ENCODE measurements around the gene TRIM15. TPM values are rescaled to one million over a fixed set of nuclear protein-coding genes. Genes with fewer than 3 reads are reported as not detected.

TRIM15 gene
- total RNA-seq, 1 donor: not detected

DNA sequence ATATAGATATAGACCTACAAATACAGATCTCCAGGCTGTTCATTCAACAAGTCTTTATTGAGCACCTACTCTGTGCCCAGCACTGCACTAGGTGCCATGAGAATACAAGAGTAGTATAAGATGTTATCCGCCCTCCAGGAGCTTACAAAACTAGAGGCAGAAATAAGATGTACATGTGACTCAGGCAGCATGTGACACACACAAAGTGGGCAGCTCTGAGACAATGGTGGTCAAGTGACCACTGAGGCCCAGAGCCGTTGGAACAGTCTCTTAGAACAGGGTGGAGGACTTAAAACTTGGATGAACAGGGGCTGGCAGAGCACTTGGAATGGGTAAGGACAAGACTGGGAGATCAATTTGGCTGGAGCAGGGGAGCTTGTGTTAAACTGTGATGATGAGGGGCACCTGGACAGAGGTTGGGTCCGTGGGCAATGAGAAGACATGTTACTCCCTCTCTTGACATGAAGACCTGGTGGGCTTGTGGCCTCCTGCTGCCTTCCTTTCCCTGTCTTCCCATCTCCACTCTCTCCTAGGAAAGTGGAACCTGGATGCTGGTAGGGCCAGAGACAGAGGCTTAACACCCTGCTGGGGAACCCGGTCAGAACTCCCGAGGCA is 21.2 kb downstream of the TRIM15 start:
- no peak overlapping the region for H3K4me3 ChIP-seq (ENCODE audit: low read depth, low read length)
- DNase-seq (ENCODE audit: low read depth): no peak
- TF ChIP-seq, protein P1, sequence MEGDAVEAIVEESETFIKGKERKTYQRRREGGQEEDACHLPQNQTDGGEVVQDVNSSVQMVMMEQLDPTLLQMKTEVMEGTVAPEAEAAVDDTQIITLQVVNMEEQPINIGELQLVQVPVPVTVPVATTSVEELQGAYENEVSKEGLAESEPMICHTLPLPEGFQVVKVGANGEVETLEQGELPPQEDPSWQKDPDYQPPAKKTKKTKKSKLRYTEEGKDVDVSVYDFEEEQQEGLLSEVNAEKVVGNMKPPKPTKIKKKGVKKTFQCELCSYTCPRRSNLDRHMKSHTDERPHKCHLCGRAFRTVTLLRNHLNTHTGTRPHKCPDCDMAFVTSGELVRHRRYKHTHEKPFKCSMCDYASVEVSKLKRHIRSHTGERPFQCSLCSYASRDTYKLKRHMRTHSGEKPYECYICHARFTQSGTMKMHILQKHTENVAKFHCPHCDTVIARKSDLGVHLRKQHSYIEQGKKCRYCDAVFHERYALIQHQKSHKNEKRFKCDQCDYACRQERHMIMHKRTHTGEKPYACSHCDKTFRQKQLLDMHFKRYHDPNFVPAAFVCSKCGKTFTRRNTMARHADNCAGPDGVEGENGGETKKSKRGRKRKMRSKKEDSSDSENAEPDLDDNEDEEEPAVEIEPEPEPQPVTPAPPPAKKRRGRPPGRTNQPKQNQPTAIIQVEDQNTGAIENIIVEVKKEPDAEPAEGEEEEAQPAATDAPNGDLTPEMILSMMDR (IDR thresholded peaks at IDR 0.05; ENCODE audit: insufficient read depth, low read depth, low read length): no peak

DNA sequence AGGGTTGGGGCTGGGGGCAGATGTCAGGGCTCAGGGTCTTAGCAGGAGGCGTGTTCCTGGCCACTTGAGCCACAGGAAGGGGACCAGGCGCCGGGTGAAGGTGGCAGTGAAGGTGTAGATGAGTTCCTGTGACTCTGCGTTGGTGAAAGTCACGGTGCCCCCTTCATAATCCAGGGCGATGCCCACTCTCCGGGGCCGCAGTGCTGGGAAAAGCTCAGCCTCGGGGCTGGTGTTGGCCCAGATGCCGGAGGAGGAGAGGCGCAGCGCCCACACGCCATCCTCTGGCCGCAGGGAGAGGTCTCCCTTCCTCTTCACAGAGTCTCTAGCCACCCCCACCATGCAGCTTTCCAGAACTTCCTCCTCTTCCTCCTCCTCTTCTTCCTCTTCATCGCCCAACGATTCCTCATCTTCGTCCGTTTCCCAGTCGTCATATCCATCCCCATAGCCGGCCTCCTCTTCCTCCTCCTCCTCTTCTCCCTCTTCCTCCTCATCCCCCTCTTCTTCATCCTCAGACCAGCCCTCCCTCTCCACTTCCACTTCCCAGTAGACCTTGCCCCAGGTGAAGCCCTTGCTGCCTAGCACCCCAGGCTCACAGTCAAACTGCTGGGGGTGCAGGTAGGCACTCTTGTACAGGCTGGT is 22.6 kb downstream of the TRIM15 start:
- H3K4me3 ChIP-seq (ENCODE audit: low read depth, low read length): no peak overlapping the region
- DNase-seq (ENCODE audit: low read depth): no peak
- TF ChIP-seq, protein P1 (IDR thresholded peaks at IDR 0.05; ENCODE audit: insufficient read depth, low read depth, low read length): no peak

DNA sequence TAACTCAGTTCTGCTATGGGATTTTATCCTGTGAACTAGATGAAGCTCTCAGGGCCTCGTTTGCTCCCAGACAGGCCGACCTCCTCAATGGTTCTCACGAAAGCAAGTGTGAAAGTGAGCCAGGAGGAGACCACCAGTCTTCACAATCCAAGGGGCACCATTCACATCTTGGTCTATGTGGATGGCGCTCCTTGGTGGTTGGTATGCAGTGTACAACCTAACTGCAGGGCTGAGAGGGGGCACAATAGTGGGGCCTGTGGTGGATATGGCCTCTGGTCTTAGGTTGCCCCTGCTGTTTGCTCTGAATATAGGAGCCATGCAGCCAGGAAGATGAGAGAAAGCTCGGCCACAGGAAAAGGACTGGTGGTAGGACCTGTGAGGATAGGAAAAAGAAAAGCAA is 25.2 kb downstream of the TRIM15 start:
- TF ChIP-seq, protein P1 (IDR thresholded peaks at IDR 0.05; ENCODE audit: insufficient read depth, low read depth, low read length): no peak
- H3K4me3 ChIP-seq (ENCODE audit: low read depth, low read length): no peak overlapping the region
- no peak for DNase-seq (ENCODE audit: low read depth)

DNA sequence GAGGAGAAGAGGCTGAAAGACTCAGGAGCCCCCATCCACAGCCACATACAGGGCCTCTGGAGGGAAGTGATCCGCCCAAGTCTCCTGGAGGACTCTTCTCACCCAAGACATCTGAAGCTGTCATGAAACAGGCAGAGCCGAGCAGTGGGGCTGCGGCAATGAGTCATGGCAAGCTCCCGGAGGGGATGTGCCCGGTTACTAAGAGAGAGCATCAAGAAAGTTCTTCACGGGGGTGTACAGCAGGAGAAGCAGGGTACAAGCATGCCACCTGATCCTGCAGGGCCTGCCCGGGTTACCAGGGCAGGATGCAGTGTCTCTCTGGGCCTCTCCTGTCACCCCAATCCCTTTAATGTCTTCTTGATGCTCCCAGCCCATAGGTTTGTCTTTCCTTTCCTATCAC is 28.7 kb downstream of the TRIM15 start:
- no peak for DNase-seq (ENCODE audit: low read depth)
- no peak overlapping the region for H3K4me3 ChIP-seq (ENCODE audit: low read depth, low read length)
- TF ChIP-seq, protein P1 (IDR thresholded peaks at IDR 0.05; ENCODE audit: insufficient read depth, low read depth, low read length): no peak

DNA sequence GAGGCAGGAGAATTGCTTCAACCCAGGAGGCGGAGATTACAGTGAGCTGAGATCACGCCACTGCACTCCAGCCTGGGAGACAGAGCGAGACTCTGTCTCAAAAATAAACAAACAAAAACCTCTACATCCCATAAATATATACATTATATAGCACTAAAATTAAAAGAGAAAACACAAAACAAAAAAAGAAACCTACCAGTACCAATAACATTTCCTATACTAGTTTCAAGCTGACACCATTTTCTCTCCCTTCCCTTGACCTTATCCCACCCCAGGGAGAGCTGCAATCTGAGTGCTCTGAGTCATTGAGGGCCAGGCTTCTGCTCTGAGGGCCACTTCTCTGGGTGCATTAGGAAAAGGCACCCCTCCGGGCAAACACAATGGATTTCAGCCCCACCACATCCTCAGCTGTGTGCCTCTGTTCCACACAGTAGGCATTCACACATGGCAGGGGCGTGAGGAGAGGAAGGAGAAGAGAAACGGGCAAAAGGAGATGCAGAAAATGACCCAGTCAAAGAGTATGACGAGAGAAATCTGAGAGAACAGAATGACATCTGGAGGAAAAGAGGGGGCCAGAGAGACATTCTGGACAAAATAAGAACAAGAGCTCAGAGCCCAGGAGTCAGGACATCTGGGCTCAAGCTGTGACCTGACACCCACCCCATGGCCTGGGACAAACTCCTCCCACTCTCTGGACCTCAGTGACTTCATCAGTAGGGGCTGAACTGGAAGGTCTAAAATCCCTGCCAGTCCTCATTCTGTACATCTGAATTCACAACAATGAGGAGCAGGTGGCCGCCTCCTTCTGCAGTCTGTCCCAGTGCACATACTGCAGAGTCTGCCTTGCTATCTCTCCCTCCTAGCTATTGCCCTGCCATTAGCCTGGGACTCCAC is 31.7 kb downstream of the TRIM15 start:
- TF ChIP-seq, protein P1 (IDR thresholded peaks at IDR 0.05; ENCODE audit: insufficient read depth, low read depth, low read length): no peak
- DNase-seq (ENCODE audit: low read depth): no peak
- H3K4me3 ChIP-seq (ENCODE audit: low read depth, low read length): no peak overlapping the region

DNA sequence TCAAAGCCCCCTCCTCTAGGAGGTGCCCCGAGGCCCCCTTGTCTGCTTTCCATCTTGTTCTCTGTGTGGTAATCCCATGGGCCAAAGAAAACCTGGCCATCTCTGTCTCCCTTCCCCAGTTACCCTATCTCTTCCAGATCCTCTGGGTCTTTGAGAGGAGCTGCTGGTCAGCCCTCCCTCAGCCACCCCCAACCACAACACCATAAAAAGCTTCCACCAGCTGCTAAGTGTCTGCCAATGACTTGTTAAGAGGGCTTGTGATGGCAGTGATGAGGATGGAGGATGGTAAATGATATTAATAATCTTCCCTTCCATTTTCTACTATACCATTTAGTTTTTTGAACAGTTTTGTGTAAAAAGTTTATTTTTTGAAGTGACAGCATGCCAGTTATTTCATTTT is 32.6 kb downstream of the TRIM15 start:
- no peak overlapping the region for H3K4me3 ChIP-seq (ENCODE audit: low read depth, low read length)
- TF ChIP-seq, protein P1 (IDR thresholded peaks at IDR 0.05; ENCODE audit: insufficient read depth, low read depth, low read length): no peak
- DNase-seq (ENCODE audit: low read depth): no peak

Data from fibroblast of villous mesenchyme (primary cell).